RWPE1 (cell line): ENCODE results near the gene MS4A10.
A peak's percentile ranks its signal among the peaks of the same experiment; 100 is the strongest.

Experiments used
- CTCF ChIA-PET: fragments of 350-600 bp; sonication (Branson Sonifier 250); formaldehyde crosslinking; extraction: SDS; loops from one replicate; lab custom pipeline; 2021; lab: Yijun Ruan, JAX
- POLR2A ChIA-PET: fragments of 400-600 bp; formaldehyde crosslinking; extraction: SDS; loops from one replicate; lab custom pipeline; 2020; ENCODE audit warnings: antibody characterized with exemption; ENCODE audit not compliant: low non-redundant PET; lab: Yijun Ruan, JAX
- DNase-seq: peaks from one replicate; pipeline ENCODE4 v3.0.0; 2012; ENCODE audit warnings: low spot score
- H3K27ac ChIP-seq: fragments of 450-650 bp; 2 replicates; pipeline ENCODE4 v1.5.1; 2017
- TF ChIP-seq, protein P1 (sequence below): fragments of 450-650 bp; conservative IDR thresholded peaks from 2 replicates; pipeline ENCODE4 v1.5.1; 2017; ENCODE audit warnings: low read depth, mild to moderate bottlenecking

The MS4A10 gene

GRCh38 chr11:60831501-60832079, 46.5 kb downstream of the MS4A10 start:
- ChIA-PET CTCF (interaction anchor here (0.5 to 2.9 kb wide), 25 partner anchors 9 to 356 kb away, joined by 3 to 25 read pairs (median 5); partner anchors contain the start of genes CCDC86 and PRPF19), POLR2A (no interaction called here)
- H3K27ac ChIP-seq: no peak overlapping the region
- TF ChIP-seq, protein P1, sequence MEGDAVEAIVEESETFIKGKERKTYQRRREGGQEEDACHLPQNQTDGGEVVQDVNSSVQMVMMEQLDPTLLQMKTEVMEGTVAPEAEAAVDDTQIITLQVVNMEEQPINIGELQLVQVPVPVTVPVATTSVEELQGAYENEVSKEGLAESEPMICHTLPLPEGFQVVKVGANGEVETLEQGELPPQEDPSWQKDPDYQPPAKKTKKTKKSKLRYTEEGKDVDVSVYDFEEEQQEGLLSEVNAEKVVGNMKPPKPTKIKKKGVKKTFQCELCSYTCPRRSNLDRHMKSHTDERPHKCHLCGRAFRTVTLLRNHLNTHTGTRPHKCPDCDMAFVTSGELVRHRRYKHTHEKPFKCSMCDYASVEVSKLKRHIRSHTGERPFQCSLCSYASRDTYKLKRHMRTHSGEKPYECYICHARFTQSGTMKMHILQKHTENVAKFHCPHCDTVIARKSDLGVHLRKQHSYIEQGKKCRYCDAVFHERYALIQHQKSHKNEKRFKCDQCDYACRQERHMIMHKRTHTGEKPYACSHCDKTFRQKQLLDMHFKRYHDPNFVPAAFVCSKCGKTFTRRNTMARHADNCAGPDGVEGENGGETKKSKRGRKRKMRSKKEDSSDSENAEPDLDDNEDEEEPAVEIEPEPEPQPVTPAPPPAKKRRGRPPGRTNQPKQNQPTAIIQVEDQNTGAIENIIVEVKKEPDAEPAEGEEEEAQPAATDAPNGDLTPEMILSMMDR: no peak
- DNase-seq: peak; percentile 42

DNA sequence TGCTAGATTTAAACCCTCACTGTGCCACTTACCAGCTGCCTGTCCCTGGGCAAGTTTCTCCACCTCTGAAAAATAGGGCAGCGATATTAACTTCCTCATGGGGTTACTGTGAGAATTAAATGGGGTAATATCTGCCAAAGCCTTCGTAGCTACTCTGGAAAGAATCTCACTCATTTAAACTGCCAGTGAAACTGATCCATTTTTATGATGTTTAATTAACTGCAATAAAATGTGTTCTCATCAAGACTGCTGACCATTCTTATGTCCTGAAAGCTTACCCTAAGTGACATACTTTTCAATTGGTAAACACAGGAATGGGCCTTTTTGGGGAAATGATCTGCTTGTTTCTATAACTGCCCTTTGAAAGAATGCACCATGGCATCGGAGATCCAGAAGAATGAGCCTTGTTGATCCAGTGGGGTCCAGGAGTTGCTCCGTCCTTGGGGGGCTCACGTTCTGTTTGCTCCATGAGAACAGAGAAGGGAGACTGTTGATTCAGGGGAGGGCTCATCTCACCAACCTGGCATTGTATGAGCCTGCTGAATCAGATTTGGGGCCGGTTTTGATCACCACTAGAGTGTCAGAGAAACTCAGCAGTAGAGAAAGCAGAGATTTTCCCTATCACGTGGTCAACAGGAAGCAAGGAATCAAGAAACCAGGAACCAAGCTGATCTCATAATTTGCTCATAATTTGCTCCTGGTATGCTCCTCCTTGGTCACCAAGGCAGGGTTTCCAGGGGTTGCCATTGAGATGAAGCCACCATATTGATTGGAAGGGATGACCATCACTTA, 49.8 kb downstream of the MS4A10 start:
- POLR2A ChIA-PET: no interaction called here
- CTCF ChIA-PET: interaction anchor here (0.6 kb wide), 1 partner anchor 52 kb away, joined by 3 read pairs; no protein-coding TSS in a partner anchor
- no peak for DNase-seq
- TF ChIP-seq, protein P1: no peak
- no peak overlapping the region for H3K27ac ChIP-seq

DNA sequence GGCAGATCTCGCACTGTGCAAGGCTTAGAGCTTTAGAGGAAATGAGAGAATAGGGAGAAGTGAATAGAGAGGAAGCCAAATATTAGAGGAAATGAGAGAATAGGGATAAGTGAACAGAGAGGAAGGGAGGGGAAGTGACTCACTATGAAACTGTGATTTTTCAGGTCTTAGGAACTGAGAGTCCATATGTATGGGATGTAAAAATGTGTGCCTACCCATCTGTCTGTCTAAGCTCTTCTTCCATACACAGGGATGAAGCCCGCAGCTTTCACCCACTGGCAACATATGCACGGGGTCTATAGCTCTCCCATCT, 50.4 kb downstream of the MS4A10 start:
- DNase-seq: no peak
- CTCF ChIA-PET: no interaction called here
- TF ChIP-seq, protein P1: no peak
- no peak overlapping the region for H3K27ac ChIP-seq
- POLR2A ChIA-PET: no interaction called here

DNA sequence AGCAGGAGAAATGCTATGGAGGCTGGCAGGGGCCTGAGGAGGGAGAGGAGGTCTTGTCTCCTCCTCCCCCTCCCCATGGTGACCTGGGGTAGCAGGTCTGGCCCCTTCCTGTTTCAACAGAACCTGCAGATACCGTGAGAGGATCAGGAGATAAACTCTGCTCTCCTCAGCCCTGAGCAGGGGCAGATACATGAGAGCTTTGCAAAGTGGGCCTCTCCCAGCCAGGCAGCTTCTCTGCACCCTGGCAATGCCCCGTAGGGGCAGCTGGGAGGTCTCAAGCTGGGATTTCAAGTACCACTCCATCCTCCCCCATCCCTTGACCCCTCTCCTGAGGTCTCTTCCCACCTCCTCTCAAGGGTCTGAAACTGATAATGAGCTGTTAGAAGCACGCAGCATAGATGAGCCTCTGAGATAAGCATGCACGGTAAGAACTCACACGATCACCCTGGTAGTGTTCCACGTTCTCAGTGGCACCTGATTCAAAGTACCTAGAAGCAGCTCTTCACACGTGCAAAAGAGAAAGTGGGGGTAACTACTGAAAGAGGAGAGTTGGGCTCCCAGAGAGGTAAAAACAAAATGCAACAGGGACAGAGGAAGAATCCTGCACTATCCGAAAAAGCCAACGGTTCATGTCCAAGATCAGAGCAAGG, 51.9 kb downstream of the MS4A10 start:
- POLR2A ChIA-PET: no interaction called here
- DNase-seq: no peak
- H3K27ac ChIP-seq: no peak overlapping the region
- TF ChIP-seq, protein P1: no peak
- CTCF ChIA-PET: interaction anchor here (0.7 kb wide), 1 partner anchor 105 kb away, joined by 3 read pairs; no protein-coding TSS in a partner anchor

- ChIA-PET POLR2A (no interaction called here), CTCF (no interaction called here)
- TF ChIP-seq, protein P1: no peak
- H3K27ac ChIP-seq: no peak overlapping the region
- DNase-seq: no peak
Measured at GRCh38 chr11:60838132-60838531, 53.0 kb downstream of the MS4A10 start.
